SH-SY5Y (cell line): ENCODE data around the gene GALNT9.

Source experiments
- GATA2 ChIP-seq: IDR thresholded peaks from 2 replicates; pipeline ENCODE4 v1.6.1; 2011; ENCODE audit warnings: mild to moderate bottlenecking, low read depth, low read length
- GATA3 ChIP-seq: IDR thresholded peaks from 2 replicates; pipeline ENCODE4 v1.6.1; 2011; ENCODE audit warnings: low read depth, mild to moderate bottlenecking, low read length, moderate library complexity

DNA sequence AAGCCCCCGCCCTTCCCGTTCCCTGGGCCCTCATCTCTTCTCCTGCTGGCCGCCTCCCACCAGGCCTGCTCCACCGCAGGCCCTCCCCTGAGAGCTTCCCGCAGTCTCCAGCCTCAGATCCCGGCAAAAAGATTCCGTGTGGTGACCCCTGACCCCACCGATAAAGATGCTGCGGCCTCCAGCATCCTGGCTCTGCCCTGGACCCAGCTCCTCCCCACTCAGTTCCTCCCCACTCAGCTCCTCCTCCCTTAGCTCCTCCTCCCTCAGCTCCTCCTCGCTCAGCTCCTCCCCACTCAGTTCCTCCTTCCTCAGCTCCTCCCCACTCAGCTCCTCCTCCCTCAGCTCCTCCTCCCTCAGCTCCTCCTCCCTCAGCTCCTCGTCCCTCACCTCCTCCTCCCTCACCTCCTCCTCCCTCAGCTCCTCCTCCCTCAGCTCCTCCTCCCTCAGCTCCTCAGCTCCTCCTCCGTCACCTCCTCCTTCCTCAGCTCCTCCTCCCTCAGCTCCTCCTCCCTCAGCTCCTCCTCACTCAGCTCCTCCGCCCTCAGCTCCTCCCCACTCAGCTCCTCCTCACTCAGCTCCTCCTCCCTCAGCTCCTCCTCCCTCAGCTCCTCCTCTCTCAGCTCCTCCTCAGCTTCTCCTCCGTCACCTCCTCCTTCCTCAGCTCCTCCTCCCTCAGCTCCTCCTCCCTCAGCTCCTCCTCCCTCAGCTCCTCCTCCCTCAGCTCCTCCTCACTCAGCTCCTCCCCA, 168.2 kb downstream of the GALNT9 start:
- TF ChIP-seq GATA3 (no peak), GATA2 (no peak)
